Measurements from ENCODE around the gene ABCC4.

DNA sequence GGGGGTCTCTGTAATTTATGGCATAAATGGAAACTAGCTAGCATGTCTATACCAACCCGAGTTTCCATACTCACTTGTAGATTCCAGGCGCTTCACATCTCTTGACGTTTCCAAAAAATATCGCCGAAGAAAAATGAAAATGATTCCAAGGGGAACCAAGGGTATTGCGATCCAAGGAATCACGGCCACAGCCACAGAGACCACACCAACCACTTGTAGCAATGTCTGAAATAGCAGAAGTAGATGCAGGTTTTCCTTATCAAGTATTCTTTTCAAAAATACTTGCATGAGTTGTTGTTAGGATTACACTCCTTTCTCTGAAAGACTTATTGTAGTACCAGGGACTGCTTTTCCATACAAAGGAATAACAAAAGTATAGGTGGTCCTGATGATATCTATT, 218.2 kb downstream of the ABCC4 start:
- TF ChIP-seq, protein P1, sequence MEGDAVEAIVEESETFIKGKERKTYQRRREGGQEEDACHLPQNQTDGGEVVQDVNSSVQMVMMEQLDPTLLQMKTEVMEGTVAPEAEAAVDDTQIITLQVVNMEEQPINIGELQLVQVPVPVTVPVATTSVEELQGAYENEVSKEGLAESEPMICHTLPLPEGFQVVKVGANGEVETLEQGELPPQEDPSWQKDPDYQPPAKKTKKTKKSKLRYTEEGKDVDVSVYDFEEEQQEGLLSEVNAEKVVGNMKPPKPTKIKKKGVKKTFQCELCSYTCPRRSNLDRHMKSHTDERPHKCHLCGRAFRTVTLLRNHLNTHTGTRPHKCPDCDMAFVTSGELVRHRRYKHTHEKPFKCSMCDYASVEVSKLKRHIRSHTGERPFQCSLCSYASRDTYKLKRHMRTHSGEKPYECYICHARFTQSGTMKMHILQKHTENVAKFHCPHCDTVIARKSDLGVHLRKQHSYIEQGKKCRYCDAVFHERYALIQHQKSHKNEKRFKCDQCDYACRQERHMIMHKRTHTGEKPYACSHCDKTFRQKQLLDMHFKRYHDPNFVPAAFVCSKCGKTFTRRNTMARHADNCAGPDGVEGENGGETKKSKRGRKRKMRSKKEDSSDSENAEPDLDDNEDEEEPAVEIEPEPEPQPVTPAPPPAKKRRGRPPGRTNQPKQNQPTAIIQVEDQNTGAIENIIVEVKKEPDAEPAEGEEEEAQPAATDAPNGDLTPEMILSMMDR (tag by site-specific recombination; IDR thresholded peaks at IDR 0.05) = no peak
- TF ChIP-seq SP2 (tag by site-specific recombination; IDR thresholded peaks at IDR 0.05) (no peak), OVOL3 (tag by site-specific recombination; IDR thresholded peaks at IDR 0.05) (no peak), ZNF530 (tag by site-specific recombination; IDR thresholded peaks at IDR 0.05; ENCODE audit: low read depth) (no peak)
- TF ChIP-seq, protein P2, sequence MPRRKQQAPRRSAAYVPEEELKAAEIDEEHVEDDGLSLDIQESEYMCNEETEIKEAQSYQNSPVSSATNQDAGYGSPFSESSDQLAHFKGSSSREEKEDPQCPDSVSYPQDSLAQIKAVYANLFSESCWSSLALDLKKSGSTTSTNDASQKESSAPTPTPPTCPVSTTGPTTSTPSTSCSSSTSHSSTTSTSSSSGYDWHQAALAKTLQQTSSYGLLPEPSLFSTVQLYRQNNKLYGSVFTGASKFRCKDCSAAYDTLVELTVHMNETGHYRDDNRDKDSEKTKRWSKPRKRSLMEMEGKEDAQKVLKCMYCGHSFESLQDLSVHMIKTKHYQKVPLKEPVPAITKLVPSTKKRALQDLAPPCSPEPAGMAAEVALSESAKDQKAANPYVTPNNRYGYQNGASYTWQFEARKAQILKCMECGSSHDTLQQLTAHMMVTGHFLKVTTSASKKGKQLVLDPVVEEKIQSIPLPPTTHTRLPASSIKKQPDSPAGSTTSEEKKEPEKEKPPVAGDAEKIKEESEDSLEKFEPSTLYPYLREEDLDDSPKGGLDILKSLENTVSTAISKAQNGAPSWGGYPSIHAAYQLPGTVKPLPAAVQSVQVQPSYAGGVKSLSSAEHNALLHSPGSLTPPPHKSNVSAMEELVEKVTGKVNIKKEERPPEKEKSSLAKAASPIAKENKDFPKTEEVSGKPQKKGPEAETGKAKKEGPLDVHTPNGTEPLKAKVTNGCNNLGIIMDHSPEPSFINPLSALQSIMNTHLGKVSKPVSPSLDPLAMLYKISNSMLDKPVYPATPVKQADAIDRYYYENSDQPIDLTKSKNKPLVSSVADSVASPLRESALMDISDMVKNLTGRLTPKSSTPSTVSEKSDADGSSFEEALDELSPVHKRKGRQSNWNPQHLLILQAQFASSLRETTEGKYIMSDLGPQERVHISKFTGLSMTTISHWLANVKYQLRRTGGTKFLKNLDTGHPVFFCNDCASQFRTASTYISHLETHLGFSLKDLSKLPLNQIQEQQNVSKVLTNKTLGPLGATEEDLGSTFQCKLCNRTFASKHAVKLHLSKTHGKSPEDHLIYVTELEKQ (tag by site-specific recombination; IDR thresholded peaks at IDR 0.05; ENCODE audit: borderline replicate concordance) = no peak
- TF ChIP-seq, protein P3, sequence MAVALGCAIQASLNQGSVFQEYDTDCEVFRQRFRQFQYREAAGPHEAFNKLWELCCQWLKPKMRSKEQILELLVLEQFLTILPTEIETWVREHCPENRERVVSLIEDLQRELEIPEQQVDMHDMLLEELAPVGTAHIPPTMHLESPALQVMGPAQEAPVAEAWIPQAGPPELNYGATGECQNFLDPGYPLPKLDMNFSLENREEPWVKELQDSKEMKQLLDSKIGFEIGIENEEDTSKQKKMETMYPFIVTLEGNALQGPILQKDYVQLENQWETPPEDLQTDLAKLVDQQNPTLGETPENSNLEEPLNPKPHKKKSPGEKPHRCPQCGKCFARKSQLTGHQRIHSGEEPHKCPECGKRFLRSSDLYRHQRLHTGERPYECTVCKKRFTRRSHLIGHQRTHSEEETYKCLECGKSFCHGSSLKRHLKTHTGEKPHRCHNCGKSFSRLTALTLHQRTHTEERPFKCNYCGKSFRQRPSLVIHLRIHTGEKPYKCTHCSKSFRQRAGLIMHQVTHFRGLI (tag by site-specific recombination; IDR thresholded peaks at IDR 0.05) = no peak
